Fibroblast of skin of right biceps (primary cell): ENCODE results near the gene MACROD2.

Source experiments
- DNase-seq: peaks from one replicate; pipeline ENCODE4 v3.0.0-alpha.2; 2013

MACROD2 gene

GRCh38 chr20:15814360-15814759, 1819.0 kb downstream of the MACROD2 start:
- no peak for DNase-seq

GRCh38 chr20:15814911-15815310, 1819.6 kb downstream of the MACROD2 start:
- DNase-seq, result peak; percentile 24

- no peak for DNase-seq
Measured at GRCh38 chr20:15817351-15817750, 1822.0 kb downstream of the MACROD2 start.

- no peak for DNase-seq
Measured at GRCh38 chr20:15818651-15819071, 1823.3 kb downstream of the MACROD2 start.

GRCh38 chr20:15823718-15824117, 1828.4 kb downstream of the MACROD2 start:
- no peak for DNase-seq

GRCh38 chr20:15827628-15828027, 1832.3 kb downstream of the MACROD2 start:
- DNase-seq, result no peak

- no peak for DNase-seq
Measured at GRCh38 chr20:15831201-15831600, 1835.9 kb downstream of the MACROD2 start.

- no peak for DNase-seq
Measured at GRCh38 chr20:15832512-15832911, 1837.2 kb downstream of the MACROD2 start.

- peak; percentile 2 for DNase-seq
Measured at GRCh38 chr20:15834857-15835256, 1839.5 kb downstream of the MACROD2 start.

GRCh38 chr20:15835811-15836210, 1840.5 kb downstream of the MACROD2 start:
- no peak for DNase-seq

GRCh38 chr20:15836634-15837033, 1841.3 kb downstream of the MACROD2 start:
- peak; percentile 62 for DNase-seq

- DNase-seq, result no peak
Measured at GRCh38 chr20:15837563-15837962, 1842.2 kb downstream of the MACROD2 start.

- DNase-seq, result no peak
Measured at GRCh38 chr20:15838466-15838865, 1843.2 kb downstream of the MACROD2 start.

GRCh38 chr20:15840636-15841301, 1845.5 kb downstream of the MACROD2 start:
- DNase-seq, result no peak

- no peak for DNase-seq
Measured at GRCh38 chr20:15842872-15843271, 1847.6 kb downstream of the MACROD2 start.

GRCh38 chr20:15843777-15844176, 1848.5 kb downstream of the MACROD2 start:
- peak; percentile 40 for DNase-seq

- no peak for DNase-seq
Measured at GRCh38 chr20:15847196-15847784, 1852.0 kb downstream of the MACROD2 start.

- DNase-seq, result no peak
Measured at GRCh38 chr20:15848126-15848525, 1852.8 kb downstream of the MACROD2 start.

- DNase-seq, result no peak
Measured at GRCh38 chr20:15848995-15849610, 1853.8 kb downstream of the MACROD2 start.

- DNase-seq, result no peak
Measured at GRCh38 chr20:15851576-15852215, 1856.4 kb downstream of the MACROD2 start.

GRCh38 chr20:15854911-15855310, 1859.6 kb downstream of the MACROD2 start:
- no peak for DNase-seq

- no peak for DNase-seq
Measured at GRCh38 chr20:15857173-15857784, 1862.0 kb downstream of the MACROD2 start.

- no peak for DNase-seq
Measured at GRCh38 chr20:15859061-15859460, 1863.7 kb downstream of the MACROD2 start.
